Measurements from ENCODE around the gene PCMT1.

DNA sequence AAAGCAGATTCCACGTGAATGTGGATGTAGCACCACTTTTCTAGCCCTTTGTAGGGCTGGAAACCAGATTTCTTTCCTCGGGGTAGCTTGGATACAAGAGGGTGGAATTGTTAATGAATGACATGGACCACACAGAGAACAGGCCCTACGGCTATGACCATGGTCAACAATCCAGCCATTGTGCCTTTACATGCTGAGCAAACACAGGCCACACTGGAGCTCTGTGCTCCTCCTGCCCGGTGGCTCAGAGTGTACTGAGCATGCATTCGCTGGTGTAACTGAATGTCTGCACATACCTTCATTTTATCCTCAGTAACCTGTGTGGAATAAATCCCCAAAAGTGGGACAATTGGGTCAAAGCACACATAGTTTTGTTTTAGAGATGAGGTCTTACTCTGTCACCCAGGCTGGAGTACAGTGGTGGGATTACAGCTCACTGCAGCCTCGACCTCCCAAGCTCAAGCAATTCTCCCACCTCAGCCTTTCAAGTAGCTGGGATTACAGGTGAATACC is 81.8 kb downstream of the PCMT1 start:
- TF ChIP-seq, protein P1, sequence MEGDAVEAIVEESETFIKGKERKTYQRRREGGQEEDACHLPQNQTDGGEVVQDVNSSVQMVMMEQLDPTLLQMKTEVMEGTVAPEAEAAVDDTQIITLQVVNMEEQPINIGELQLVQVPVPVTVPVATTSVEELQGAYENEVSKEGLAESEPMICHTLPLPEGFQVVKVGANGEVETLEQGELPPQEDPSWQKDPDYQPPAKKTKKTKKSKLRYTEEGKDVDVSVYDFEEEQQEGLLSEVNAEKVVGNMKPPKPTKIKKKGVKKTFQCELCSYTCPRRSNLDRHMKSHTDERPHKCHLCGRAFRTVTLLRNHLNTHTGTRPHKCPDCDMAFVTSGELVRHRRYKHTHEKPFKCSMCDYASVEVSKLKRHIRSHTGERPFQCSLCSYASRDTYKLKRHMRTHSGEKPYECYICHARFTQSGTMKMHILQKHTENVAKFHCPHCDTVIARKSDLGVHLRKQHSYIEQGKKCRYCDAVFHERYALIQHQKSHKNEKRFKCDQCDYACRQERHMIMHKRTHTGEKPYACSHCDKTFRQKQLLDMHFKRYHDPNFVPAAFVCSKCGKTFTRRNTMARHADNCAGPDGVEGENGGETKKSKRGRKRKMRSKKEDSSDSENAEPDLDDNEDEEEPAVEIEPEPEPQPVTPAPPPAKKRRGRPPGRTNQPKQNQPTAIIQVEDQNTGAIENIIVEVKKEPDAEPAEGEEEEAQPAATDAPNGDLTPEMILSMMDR (IDR thresholded peaks at IDR 0.05; ENCODE audit: borderline replicate concordance, extremely low read depth, low read length, poor library complexity, severe bottlenecking) = no peak
- no peak for TF ChIP-seq EZH2 (IDR thresholded peaks at IDR 0.05; ENCODE audit: borderline replicate concordance, low read depth, low read length, severe bottlenecking)
